ENCODE data around the gene NECTIN2.
A peak's percentile ranks its signal among the peaks of the same experiment; 100 is the strongest.
"Not testable (repeated sequence)": the region's sequence is repeated elsewhere in the genome, so short reads cannot be mapped to it uniquely, and the experiment has no call there.

The NECTIN2 gene

DNA sequence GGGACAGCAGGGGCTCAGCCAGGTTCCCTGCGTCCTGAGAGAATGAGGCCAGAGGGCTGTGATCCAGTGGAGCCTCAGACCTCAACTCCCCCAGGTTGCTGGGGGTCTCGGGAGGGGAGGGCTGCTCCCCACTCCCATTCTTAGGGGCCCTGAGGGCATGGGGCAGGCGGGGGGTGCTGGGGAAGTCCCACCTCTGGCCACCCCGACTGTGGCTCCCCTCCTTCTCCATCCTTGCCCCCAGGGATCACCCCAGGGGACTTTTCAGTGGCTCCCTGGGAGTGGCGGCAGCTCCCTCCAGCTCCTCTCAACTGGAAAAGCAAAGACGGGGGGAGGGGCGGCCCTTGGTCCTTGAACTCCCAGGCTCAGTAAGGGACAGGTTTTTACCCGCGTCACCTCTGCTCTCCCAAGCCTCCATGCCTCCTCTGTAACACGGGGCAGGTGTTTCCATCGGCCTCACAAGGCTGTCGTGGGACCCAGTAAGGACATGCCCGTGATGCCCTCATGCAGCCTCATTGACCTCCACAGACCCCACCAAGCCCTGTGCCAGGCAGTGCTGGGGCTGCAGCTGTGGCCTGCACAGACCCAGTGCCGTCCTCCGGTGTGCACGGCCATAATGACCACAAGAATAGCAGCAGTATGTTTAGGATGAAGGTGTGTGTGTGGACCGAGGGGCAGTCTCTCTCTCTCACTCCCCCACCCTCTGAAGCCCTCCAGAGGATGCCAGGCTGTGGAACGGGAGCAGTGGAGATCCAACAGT lies 33.4 kb downstream of the NECTIN2 start:
- ATAC-seq: no peak
- TF ChIP-seq PPARA (CRISPR knock-in tag; IDR thresholded peaks at IDR 0.05; ENCODE audit: borderline replicate concordance) (no peak), OSR1 (CRISPR knock-in tag; IDR thresholded peaks at IDR 0.05) (no peak), CSRNP3 (CRISPR knock-in tag; IDR thresholded peaks at IDR 0.05) (no peak), ZFP3 (CRISPR knock-in tag; IDR thresholded peaks at IDR 0.05) (no peak), SNAI2 (CRISPR knock-in tag; IDR thresholded peaks at IDR 0.05) (no peak), CREB5 (CRISPR knock-in tag; IDR thresholded peaks at IDR 0.05; ENCODE audit: low read depth) (no peak), RARB (CRISPR knock-in tag; IDR thresholded peaks at IDR 0.05) (no peak), ZNF70 (CRISPR knock-in tag; IDR thresholded peaks at IDR 0.05) (no peak), ZNF565 (CRISPR knock-in tag; conservative IDR thresholded peaks at IDR 0.05; ENCODE audit: low read depth) (no peak), TOX (CRISPR knock-in tag; IDR thresholded peaks at IDR 0.05; ENCODE audit: borderline replicate concordance) (no peak), ZNF8 (CRISPR knock-in tag; IDR thresholded peaks at IDR 0.05) (no peak), ZC3H10 (CRISPR knock-in tag; IDR thresholded peaks at IDR 0.05) (no peak)

DNA sequence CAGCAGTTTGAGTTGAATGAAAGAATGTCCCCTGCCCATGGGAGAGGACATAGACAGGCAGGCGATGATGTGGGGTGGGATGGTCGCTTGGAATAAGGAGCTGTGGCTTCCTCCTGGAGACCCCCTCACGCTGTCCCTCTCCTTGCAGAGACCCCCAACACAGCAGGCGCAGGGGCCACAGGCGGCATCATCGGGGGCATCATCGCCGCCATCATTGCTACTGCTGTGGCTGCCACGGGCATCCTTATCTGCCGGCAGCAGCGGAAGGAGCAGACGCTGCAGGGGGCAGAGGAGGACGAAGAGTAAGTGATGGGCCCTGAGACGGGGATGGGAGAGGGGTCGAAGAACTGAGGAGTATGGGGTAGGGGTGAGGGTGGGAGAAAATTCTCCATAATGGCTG lies 36.0 kb downstream of the NECTIN2 start:
- TF ChIP-seq OSR1 (CRISPR knock-in tag; IDR thresholded peaks at IDR 0.05) (no peak), ZFP3 (CRISPR knock-in tag; IDR thresholded peaks at IDR 0.05) (no peak), ZC3H10 (CRISPR knock-in tag; IDR thresholded peaks at IDR 0.05) (no peak), TOX (CRISPR knock-in tag; IDR thresholded peaks at IDR 0.05; ENCODE audit: borderline replicate concordance) (no peak)
- no peak for ATAC-seq

DNA sequence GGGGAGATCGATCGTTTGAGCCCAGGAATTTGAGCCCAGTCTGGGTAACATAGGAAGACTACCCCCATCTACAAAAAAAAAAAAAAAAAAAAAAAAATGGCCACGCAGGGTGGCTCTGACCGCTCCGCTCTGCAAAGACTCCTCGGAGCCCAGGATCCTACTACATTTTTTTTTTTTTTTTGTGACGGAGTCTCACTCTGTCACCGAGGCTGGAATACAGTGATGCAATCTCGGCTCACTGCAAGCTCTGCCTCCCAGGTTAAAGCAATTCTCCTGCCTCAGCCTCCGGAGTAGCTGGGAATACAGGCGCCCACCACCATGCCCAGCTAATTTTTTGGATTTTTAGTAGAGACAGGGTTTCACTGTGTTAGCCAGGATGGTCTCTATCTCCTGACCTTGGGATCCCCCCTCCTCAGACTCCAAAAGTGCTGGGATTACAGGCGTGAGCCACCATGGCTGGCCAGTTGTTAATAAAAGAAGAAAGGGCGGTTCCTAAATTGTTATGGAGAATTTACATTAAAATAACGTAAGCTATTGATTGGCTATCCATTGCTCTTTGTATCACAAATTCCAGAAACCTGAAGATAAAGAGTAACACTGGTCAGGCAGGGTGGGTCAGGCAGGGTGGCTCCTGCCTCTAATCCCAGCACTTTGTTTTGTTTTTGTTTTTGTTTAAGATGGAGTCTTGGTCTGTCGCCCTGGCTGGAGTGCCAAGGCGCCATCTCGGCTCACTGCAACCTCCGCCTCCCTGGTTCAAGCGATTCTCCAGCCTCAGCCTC lies 36.7 kb downstream of the NECTIN2 start:
- ATAC-seq: not testable (repeated sequence)

- TF ChIP-seq ZFP3 (CRISPR knock-in tag; IDR thresholded peaks at IDR 0.05) (no peak), PPARA (CRISPR knock-in tag; IDR thresholded peaks at IDR 0.05; ENCODE audit: borderline replicate concordance) (no peak), CREB5 (CRISPR knock-in tag; IDR thresholded peaks at IDR 0.05; ENCODE audit: low read depth) (no peak), CSRNP3 (CRISPR knock-in tag; IDR thresholded peaks at IDR 0.05) (no peak), BACH2 (CRISPR knock-in tag; IDR thresholded peaks at IDR 0.05; ENCODE audit: borderline replicate concordance) (no peak), ARNTL (CRISPR knock-in tag; IDR thresholded peaks at IDR 0.05; ENCODE audit: borderline replicate concordance, low read depth) (no peak), ISL1 (CRISPR knock-in tag; IDR thresholded peaks at IDR 0.05) (no peak), ESRRG (CRISPR knock-in tag; IDR thresholded peaks at IDR 0.05) (no peak)
- ATAC-seq: peak; percentile 54
Observed at GRCh38 chr19:44883922-44884321, 37.8 kb downstream of the NECTIN2 start.

- ATAC-seq: no peak
- TF ChIP-seq ZNF70 (CRISPR knock-in tag; IDR thresholded peaks at IDR 0.05) (no peak), ZC3H10 (CRISPR knock-in tag; IDR thresholded peaks at IDR 0.05) (no peak), BACH2 (CRISPR knock-in tag; IDR thresholded peaks at IDR 0.05; ENCODE audit: borderline replicate concordance) (no peak), SNAI2 (CRISPR knock-in tag; IDR thresholded peaks at IDR 0.05) (no peak), ISL1 (CRISPR knock-in tag; IDR thresholded peaks at IDR 0.05) (no peak), RARB (CRISPR knock-in tag; IDR thresholded peaks at IDR 0.05) (no peak), PPARA (CRISPR knock-in tag; IDR thresholded peaks at IDR 0.05; ENCODE audit: borderline replicate concordance) (no peak)
- TF ChIP-seq, protein P1, sequence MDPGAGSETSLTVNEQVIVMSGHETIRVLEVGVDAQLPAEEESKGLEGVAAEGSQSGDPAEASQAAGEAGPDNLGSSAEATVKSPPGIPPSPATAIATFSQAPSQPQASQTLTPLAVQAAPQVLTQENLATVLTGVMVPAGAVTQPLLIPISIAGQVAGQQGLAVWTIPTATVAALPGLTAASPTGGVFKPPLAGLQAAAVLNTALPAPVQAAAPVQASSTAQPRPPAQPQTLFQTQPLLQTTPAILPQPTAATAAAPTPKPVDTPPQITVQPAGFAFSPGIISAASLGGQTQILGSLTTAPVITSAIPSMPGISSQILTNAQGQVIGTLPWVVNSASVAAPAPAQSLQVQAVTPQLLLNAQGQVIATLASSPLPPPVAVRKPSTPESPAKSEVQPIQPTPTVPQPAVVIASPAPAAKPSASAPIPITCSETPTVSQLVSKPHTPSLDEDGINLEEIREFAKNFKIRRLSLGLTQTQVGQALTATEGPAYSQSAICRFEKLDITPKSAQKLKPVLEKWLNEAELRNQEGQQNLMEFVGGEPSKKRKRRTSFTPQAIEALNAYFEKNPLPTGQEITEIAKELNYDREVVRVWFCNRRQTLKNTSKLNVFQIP (CRISPR knock-in tag; IDR thresholded peaks at IDR 0.05; ENCODE audit: borderline replicate concordance, low read depth): no peak
- TF ChIP-seq, protein P2, sequence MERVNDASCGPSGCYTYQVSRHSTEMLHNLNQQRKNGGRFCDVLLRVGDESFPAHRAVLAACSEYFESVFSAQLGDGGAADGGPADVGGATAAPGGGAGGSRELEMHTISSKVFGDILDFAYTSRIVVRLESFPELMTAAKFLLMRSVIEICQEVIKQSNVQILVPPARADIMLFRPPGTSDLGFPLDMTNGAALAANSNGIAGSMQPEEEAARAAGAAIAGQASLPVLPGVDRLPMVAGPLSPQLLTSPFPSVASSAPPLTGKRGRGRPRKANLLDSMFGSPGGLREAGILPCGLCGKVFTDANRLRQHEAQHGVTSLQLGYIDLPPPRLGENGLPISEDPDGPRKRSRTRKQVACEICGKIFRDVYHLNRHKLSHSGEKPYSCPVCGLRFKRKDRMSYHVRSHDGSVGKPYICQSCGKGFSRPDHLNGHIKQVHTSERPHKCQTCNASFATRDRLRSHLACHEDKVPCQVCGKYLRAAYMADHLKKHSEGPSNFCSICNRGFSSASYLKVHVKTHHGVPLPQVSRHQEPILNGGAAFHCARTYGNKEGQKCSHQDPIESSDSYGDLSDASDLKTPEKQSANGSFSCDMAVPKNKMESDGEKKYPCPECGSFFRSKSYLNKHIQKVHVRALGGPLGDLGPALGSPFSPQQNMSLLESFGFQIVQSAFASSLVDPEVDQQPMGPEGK (CRISPR knock-in tag; IDR thresholded peaks at IDR 0.05; ENCODE audit: borderline replicate concordance): no peak
Observed at GRCh38 chr19:44884566-44884965, 38.5 kb downstream of the NECTIN2 start.

Data from SK-N-SH treated with all-trans-retinoic acid at 6 μM for 48 hours (cell line).